ENCODE data around the gene LMAN1.

The LMAN1 gene

GRCh38 chr18:59303006-59303405 lies 56.1 kb downstream of the LMAN1 start:
- FAIRE-seq = no peak

GRCh38 chr18:59301929-59302328 lies 57.1 kb downstream of the LMAN1 start:
- FAIRE-seq = no peak

GRCh38 chr18:59300676-59301285 lies 58.3 kb downstream of the LMAN1 start:
- no peak for FAIRE-seq

DNA sequence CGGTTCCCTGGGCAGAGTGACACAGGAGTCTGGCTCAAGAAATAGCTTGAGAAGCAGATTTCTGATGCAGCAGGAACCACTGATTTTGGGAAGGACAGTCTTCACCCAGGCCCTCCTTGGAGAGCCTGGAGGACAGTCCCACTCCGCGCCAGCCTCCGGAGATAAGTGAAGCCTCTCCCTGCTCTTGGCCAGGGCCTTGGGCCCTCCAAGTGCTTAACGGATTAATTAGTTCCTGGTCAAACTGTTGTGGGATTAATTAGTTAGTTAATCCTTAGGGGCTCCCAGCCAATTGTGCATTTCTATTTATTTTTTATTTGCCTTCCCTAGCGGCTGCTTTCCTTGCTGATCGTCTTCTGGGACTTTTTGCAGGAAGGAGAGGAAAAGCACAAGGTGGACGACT lies 60.2 kb downstream of the LMAN1 start:
- no peak for FAIRE-seq

- FAIRE-seq = no peak
These were observed 65.7 kb downstream of the LMAN1 start for GRCh38 chr18:59293317-59293716.

GRCh38 chr18:59286341-59286740 lies 72.7 kb downstream of the LMAN1 start:
- no peak for FAIRE-seq

- no peak for FAIRE-seq
These were observed 76.7 kb downstream of the LMAN1 start for GRCh38 chr18:59282341-59282740.

DNA sequence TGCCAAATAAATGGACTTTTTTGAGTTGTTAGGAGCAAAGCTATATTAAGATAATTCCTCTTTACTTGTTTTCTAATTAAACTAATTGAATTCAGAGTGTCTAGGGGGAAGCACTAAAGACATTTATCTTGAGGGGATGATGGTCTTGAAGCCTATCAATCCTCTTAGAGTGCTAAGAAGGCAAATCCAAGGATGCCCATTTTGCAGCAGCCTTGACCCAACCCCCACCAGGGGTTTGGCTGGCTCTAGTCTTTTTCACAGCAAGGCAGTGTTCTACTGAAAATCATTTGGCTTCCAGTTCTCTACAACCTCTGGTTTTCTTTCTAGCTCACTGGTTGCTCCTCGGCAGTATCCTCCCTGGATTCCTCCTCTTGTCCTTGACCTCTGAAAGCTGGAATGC lies 79.3 kb downstream of the LMAN1 start:
- no peak for FAIRE-seq

DNA sequence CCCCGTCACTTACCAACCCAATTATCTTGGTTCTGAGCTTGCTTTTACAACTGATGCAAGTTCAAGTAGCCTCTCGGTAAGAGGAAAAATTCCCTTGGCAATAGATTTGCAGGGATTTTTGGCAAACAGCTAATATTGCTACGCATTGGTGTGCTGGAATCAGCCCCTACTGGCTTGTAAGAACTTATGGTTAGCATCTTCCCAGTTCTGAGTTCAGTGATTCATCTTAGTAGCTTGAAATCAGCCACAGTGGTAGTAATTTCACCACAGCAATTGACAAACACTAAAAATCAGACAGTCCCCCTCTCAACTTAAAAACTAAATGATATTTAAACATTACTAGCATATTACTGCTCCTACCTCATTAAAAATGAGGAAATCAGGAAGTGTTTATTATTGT lies 79.9 kb downstream of the LMAN1 start:
- no peak for FAIRE-seq

DNA sequence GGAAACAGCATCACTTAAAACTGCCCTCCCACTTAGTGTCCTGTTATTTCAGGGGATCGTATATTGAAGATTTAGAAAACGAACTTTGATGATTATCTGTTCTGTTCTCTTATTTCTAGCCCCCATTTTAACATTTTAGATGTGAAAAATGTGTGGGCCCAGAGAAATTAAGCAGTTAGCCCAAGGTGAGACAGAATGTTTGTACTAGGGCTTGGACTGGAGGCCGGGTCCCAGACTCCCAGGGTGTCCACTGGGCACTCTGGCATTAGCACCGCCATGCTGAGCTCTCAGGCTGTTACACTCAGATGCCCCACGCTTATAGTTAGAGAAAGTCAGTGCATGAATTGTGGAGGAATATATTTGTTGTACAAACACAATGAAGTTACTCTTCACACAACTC lies 80.3 kb downstream of the LMAN1 start:
- FAIRE-seq = no peak
